GM12874 (cell line): ENCODE data around the gene TMEM258.

ENCODE experiments used
- CTCF ChIP-seq: IDR thresholded peaks from 2 replicates; pipeline ENCODE4 v1.5.1; 2011; ENCODE audit warnings: low read depth, mild to moderate bottlenecking, control low read depth, low read length, moderate library complexity; ENCODE audit not compliant: insufficient read depth

TMEM258 gene

GRCh38 chr11:61836193-61836592, 43.8 kb upstream of the TMEM258 start:
- no peak for TF ChIP-seq CTCF

- no peak for TF ChIP-seq CTCF
Measured at GRCh38 chr11:61834278-61835048, 42.1 kb upstream of the TMEM258 start.

- no peak for TF ChIP-seq CTCF
Measured at GRCh38 chr11:61833926-61834277, 41.5 kb upstream of the TMEM258 start.

GRCh38 chr11:61833471-61833870, 41.1 kb upstream of the TMEM258 start:
- TF ChIP-seq CTCF: no peak

- TF ChIP-seq CTCF: no peak
Measured at GRCh38 chr11:61832754-61833153, 40.4 kb upstream of the TMEM258 start.

GRCh38 chr11:61832207-61832606, 39.8 kb upstream of the TMEM258 start:
- TF ChIP-seq CTCF: no peak

- TF ChIP-seq CTCF: no peak
Measured at GRCh38 chr11:61830237-61831105, 38.1 kb upstream of the TMEM258 start.
